ENCODE results near the gene SHC1. TPM values are rescaled to one million over a fixed set of nuclear protein-coding genes. Genes with fewer than 3 reads are reported as not detected.

The SHC1 gene
- total and polyA plus RNA-seq, 5 experiments from 2014 or later, result 22.6 to 68.5 (median 27.4) TPM

DNA sequence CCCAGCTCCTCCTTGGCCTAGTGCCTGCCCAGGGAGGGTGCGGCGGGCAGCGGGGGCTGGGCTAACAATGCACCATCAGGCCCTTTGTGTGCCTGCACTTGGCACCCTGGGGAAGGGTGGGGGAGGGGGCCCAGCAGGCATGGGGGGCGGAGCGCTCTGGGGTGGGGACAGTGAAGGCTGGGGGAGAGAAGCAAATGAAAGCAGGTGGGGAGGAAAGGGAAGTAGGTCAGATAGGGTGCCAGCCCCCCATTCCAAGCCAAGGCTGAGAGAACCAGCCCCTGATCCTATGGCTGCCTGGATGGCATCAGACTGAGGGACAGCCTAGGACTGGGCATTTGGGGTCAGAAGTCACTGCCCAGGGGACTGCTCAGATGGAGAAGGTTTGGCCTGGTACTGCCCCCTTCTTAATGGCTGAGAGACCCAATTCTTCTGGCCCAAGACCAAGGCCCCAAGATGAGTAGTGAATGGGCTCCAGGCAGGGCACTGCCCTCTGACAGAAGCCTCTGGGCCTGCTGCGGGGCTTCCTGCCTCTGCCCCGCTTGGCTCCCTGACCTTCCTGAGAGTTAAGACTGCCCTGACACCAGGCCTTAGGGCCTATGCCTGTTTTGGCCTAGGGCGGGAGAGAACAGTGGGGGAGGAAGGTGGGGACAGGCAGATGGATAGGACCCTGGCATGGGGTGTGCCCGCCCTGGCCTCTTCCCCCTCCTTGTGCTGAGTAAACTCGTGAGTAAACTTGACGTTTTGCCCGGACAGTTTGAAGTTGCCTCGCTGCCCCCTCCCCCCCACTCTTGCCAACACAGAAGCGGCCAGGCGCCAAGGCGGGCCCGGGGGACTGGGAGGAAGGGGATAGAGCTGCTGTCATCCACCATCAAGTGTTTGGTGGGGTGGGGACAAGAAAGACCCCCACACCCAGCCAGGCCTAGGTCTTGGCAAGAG lies 34.8 kb upstream of the SHC1 start:
- H3K4me3 Mint-ChIP-seq, result peak overlapping the region in 8 of 10 donors; percentile 14 to 91 (median 58)
- POLR2A ChIA-PET, result interaction anchor here (2.5 to 3.2 kb wide), 5 partner anchors 8 to 44 kb away, joined by 7 to 20 read pairs (median 15); partner anchors contain the start of genes FLAD1 and PYGO2
- DNase-seq, result peak in 1 of 10 donors; percentile 62
- H3K4me1 Mint-ChIP-seq, result peaks cover 33 to 74% (median 61%) of the 10 kb centered on the region in 4 donors
- H3K9me3 Mint-ChIP-seq, result no peaks in the 10 kb centered on the region
- H3K27me3 Mint-ChIP-seq, result no peaks in the 10 kb centered on the region
- peak overlapping the region in 9 of 10 donors; percentile 47 to 92 (median 83) for H3K27ac Mint-ChIP-seq
- no peaks in the 10 kb centered on the region for H3K36me3 Mint-ChIP-seq
- ATAC-seq, result no peak

DNA sequence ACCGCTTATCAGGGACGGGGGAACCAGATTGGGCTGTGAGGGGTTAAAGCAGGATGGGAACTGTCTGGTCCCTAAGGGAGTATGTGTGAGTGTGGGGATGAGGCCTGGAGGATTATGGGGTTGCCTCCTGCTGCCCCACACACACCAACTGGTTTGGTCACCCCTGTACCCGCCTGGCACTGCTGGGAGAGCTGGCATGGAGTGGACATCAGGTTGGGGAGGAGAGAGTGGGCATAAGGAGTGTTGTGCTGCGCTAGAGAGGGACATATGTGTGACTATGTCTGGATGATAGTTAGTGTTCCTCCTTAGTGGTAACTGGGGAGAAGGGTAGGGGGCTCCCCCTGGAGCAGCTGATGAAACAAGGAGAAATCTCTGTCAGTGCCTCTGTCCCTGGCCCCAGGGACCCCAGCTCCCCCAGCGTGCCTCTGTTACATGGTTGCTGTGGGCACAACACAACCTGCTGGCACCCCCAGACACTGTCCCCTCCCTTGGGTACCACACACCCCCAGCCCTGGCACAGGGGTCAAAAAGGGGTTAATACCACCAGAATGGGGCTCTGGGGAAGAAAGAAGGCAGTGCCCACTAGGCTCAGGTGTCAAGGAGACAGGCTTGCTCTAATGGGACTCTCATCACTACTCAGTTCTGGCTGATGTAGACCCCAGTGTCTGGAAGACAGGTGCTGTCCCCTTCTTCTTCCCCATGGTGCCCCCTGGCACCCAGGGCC lies 34.0 kb upstream of the SHC1 start:
- no peak for ATAC-seq

DNA sequence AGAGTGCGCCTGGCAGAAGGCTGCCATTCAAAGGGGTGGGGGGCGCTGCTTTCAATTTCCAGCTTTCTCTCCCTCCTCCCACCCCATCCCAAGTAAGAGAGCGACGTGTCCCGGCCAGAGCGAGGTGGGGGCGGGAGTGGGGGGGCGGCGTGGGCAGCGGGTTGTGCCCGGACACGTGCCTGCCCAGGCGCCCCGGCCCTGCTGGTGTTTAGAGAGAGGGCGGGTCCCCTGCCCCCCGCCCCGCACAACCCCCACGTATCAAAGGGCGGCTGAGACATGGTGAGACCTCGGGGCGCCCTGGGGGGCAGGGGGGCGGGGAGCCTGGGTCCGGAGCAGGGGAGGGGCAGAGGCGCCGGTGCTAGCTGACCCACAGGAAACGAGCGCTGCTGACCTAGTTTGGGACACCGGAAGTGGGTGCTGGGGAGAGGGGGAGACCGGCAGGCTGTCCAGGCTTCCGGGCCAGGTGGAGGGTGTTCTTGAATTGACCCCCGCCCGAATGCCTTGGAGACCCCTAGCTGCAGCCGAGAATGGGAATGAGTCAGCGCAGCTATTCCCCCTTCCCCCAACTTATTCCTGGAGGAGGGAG lies 33.3 kb upstream of the SHC1 start:
- Mint-ChIP-seq H3K9me3 (no peaks in the 10 kb centered on the region), H3K27me3 (no peaks in the 10 kb centered on the region), H3K27ac (peak overlapping the region; percentile 52 to 94 (median 84)), H3K4me1 (peaks cover 31 to 74% (median 57%) of the 10 kb centered on the region in 4 donors), H3K36me3 (no peaks in the 10 kb centered on the region), H3K4me3 (peak overlapping the region; percentile 82 to 94 (median 90))
- POLR2A ChIA-PET, result interaction anchor here (0.7 to 3.2 kb wide), 7 partner anchors 8 to 48 kb away, joined by 3 to 16 read pairs (median 7); partner anchors contain the start of genes FLAD1, PBXIP1 and PYGO2
- no peak for ATAC-seq
- DNase-seq, result no peak

More for the DNA sequence above, 34.0 kb upstream of the SHC1 start:
- H3K9me3 Mint-ChIP-seq, result no peaks in the 10 kb centered on the region
- H3K27ac Mint-ChIP-seq, result peak overlapping the region; percentile 34 to 94 (median 76)
- peak in 1 of 10 donors; percentile 56 for DNase-seq
- peaks cover 30 to 74% (median 59%) of the 10 kb centered on the region in 4 donors for H3K4me1 Mint-ChIP-seq
- POLR2A ChIA-PET, result interaction anchor here (0.7 to 3.2 kb wide), 6 partner anchors 9 to 49 kb away, joined by 3 to 16 read pairs (median 9); partner anchors contain the start of genes FLAD1, PBXIP1 and PYGO2
- no peaks in the 10 kb centered on the region for H3K36me3 Mint-ChIP-seq
- H3K4me3 Mint-ChIP-seq, result peak overlapping the region; percentile 57 to 91 (median 80)
- H3K27me3 Mint-ChIP-seq, result no peaks in the 10 kb centered on the region

- Mint-ChIP-seq H3K27ac (peak overlapping the region; percentile 52 to 93 (median 83)), H3K9me3 (no peaks in the 10 kb centered on the region), H3K27me3 (no peaks in the 10 kb centered on the region), H3K4me1 (peaks cover 31 to 74% (median 57%) of the 10 kb centered on the region in 4 donors), H3K36me3 (no peaks in the 10 kb centered on the region), H3K4me3 (peak overlapping the region; percentile 81 to 94 (median 90))
- POLR2A ChIA-PET, result interaction anchor here (0.8 to 3.2 kb wide), 5 partner anchors 8 to 42 kb away, joined by 3 to 16 read pairs (median 11); partner anchors contain the start of genes FLAD1 and PYGO2
- no peak for ATAC-seq
- peak in 2 of 10 donors; percentile 22 to 64 for DNase-seq
Observed at GRCh38 chr1:155003227-155003765, 32.7 kb upstream of the SHC1 start.

- POLR2A ChIA-PET, result interaction anchor here (0.5 to 3.2 kb wide), 8 partner anchors 11 to 133 kb away, joined by 3 to 16 read pairs (median 6); partner anchors contain the start of genes FLAD1, PBXIP1 and PYGO2
- DNase-seq, result peak in 1 of 10 donors; percentile 55
- Mint-ChIP-seq H3K36me3 (no peaks in the 10 kb centered on the region), H3K4me1 (peaks cover 33 to 76% (median 57%) of the 10 kb centered on the region in 4 donors), H3K4me3 (peak within 1 kb of the TSS; percentile 81 to 94 (median 92)), H3K27ac (peak within 1 kb of the TSS; percentile 70 to 93 (median 88)), H3K27me3 (no peaks in the 10 kb centered on the region), H3K9me3 (no peaks in the 10 kb centered on the region)
- no peak for ATAC-seq
Observed at GRCh38 chr1:155002464-155003226, 32.1 kb upstream of the SHC1 start, which contains the start of gene ZBTB7B. ZBTB7B (plus strand) TSS chr1:155002802; CDS start chr1:155014661, 11,859 bp downstream.

GRCh38 chr1:155001675-155002463 lies 31.3 kb upstream of the SHC1 start:
- Mint-ChIP-seq H3K36me3 (no peaks in the 10 kb centered on the region), H3K27ac (peak overlapping the region; percentile 66 to 92 (median 87)), H3K4me1 (peaks cover 34 to 80% (median 57%) of the 10 kb centered on the region in 4 donors), H3K4me3 (peak overlapping the region; percentile 82 to 94 (median 90)), H3K27me3 (peaks cover 0 to 6% (median 0%) of the 10 kb centered on the region in 5 donors), H3K9me3 (no peaks in the 10 kb centered on the region)
- ATAC-seq (peak; percentile 71 to 80), DNase-seq (peak; percentile 89 to 98 (median 92))
- POLR2A ChIA-PET, result interaction anchor here (0.5 to 4.2 kb wide), 16 partner anchors 9 to 133 kb away, joined by 3 to 29 read pairs (median 5); partner anchors contain the start of genes CKS1B, FLAD1, LENEP and PBXIP1

DNA sequence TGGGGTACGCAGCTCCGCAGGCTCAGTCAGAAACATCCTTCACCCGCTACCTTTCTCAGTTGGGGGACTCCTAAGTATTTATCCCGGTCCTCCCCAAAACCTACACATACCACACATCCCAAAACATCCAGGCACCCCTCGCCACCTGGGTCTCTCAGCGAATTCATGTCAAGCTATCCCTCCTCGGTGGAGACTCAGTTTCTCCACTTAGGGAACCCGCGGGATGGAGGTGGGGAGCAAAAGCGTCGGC lies 30.8 kb upstream of the SHC1 start:
- peak overlapping the region; percentile 82 to 94 (median 90) for H3K4me3 Mint-ChIP-seq
- POLR2A ChIA-PET, result interaction anchor here (0.7 to 4.2 kb wide), 9 partner anchors 8 to 65 kb away, joined by 3 to 29 read pairs (median 5); partner anchors contain the start of genes CKS1B, LENEP, PBXIP1 and PMVK
- H3K27me3 Mint-ChIP-seq, result peaks cover 0 to 7% (median 0%) of the 10 kb centered on the region in 5 donors
- H3K4me1 Mint-ChIP-seq, result peaks cover 29 to 74% (median 52%) of the 10 kb centered on the region in 4 donors
- no peaks in the 10 kb centered on the region for H3K9me3 Mint-ChIP-seq
- ATAC-seq, result no peak
- peak in 2 of 10 donors; percentile 58 to 66 for DNase-seq
- no peaks in the 10 kb centered on the region for H3K36me3 Mint-ChIP-seq
- H3K27ac Mint-ChIP-seq, result peak overlapping the region in 9 of 10 donors; percentile 66 to 94 (median 87)

DNA sequence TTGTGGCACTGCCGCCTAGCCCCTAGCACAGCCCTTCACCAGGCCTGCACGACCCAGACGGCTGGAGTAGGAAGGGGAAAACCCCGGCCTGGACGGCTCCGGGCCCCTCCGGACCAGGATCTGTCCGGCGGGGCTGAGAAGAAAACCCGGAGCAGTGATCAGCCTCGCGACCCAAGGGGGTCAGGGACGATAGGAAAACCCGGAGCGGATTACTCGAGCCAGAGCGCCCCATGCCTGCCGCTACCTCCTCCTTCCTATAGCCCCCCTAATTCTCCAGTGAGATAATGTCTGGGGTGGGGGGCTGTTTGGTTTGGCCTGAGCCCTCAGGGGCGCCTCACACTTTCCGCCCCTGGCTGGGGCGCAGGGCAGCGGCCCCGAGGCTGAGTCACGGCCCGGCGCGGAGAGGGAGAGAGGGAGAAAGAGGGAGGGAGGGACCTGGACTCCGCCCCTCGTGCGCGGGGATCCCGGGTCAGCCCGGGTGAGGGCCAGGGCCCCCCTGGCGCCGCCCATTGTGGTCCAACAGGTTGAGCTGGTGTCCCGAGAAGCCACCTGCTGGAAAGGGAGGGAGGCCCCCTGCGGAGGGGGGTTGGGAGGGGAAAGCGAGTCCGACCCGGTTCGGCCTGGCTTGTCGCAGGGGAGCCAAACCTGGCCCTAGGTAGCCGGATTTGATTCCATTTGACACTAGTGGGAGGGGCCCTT lies 30.3 kb upstream of the SHC1 start:
- Mint-ChIP-seq H3K9me3 (no peaks in the 10 kb centered on the region), H3K36me3 (no peaks in the 10 kb centered on the region), H3K27ac (peak overlapping the region; percentile 66 to 94 (median 87)), H3K4me3 (peak overlapping the region; percentile 82 to 94 (median 90)), H3K27me3 (peaks cover 0 to 12% (median 0%) of the 10 kb centered on the region in 5 donors), H3K4me1 (peaks cover 25 to 70% (median 50%) of the 10 kb centered on the region in 4 donors)
- POLR2A ChIA-PET, result interaction anchor here (0.7 to 4.2 kb wide), 16 partner anchors 8 to 781 kb away, joined by 3 to 29 read pairs (median 5); partner anchors contain the start of genes CKS1B, FLAD1, LENEP and PBXIP1
- peak; percentile 38 to 79 (median 62) for DNase-seq
- peak; percentile 34 to 41 for ATAC-seq

- ATAC-seq (no peak), DNase-seq (no peak)
- POLR2A ChIA-PET, result interaction anchor here (1.1 to 4.2 kb wide), 10 partner anchors 10 to 780 kb away, joined by 3 to 29 read pairs (median 12); partner anchors contain the start of genes CKS1B, FLAD1, PBXIP1 and PYGO2
- Mint-ChIP-seq H3K9me3 (no peaks in the 10 kb centered on the region), H3K27me3 (peaks cover 0 to 12% (median 0%) of the 10 kb centered on the region in 5 donors), H3K4me1 (peaks cover 24 to 65% (median 47%) of the 10 kb centered on the region in 4 donors), H3K36me3 (no peaks in the 10 kb centered on the region), H3K4me3 (peak overlapping the region; percentile 82 to 92 (median 88)), H3K27ac (peak overlapping the region; percentile 13 to 91 (median 81))
Observed at GRCh38 chr1:155000411-155000725, 29.8 kb upstream of the SHC1 start.

All from naive thymus-derived CD8-positive, alpha-beta T cell (primary cell).